Calu3 (cell line): ENCODE results near the gene XYLB. TPM values are rescaled to one million over a fixed set of nuclear protein-coding genes. Genes with fewer than 3 reads are reported as not detected.

Experiments
- BruUV-seq: library from RNA; stranded (reverse); fragments of 400-500 nt; replicated peaks from 2 replicates; lab custom pipeline; 2021; lab: Mats Ljungman, UMichigan
- CTCF ChIA-PET: fragments of 300-600 bp; sonication (Branson Sonifier 250); formaldehyde crosslinking; loops from one replicate; lab custom pipeline; 2022; ENCODE audit warnings: antibody characterized with exemption; lab: Charles Lee
- DNase-seq: peaks from one replicate; pipeline ENCODE4 v3.0.0; 2022
- H3K27ac Mint-ChIP-seq: one replicate; pipeline ENCODE4 v1.8.0; 2022; ENCODE audit warnings: mixed read lengths; ENCODE audit not compliant: unreplicated experiment
- H3K27me3 Mint-ChIP-seq: one replicate; pipeline ENCODE4 v1.8.0; 2022; ENCODE audit warnings: mixed read lengths; ENCODE audit not compliant: unreplicated experiment
- H3K36me3 Mint-ChIP-seq: one replicate; pipeline ENCODE4 v1.8.0; 2022; ENCODE audit warnings: mild to moderate bottlenecking, moderate library complexity, mixed read lengths; ENCODE audit not compliant: insufficient read depth, unreplicated experiment
- H3K4me1 Mint-ChIP-seq: one replicate; pipeline ENCODE4 v1.8.0; 2022; ENCODE audit warnings: mild to moderate bottlenecking, low read depth, mixed read lengths; ENCODE audit not compliant: unreplicated experiment
- H3K4me3 Mint-ChIP-seq: one replicate; pipeline ENCODE4 v1.8.0; 2022; ENCODE audit warnings: mild to moderate bottlenecking, low read depth, moderate library complexity, mixed read lengths; ENCODE audit not compliant: unreplicated experiment
- H3K9me3 Mint-ChIP-seq: one replicate; pipeline ENCODE4 v1.8.0; 2022; ENCODE audit warnings: low read depth, mixed read lengths; ENCODE audit not compliant: unreplicated experiment
- intact Hi-C: fragments of 100-400 bp; cut with micrococcal nuclease; formaldehyde crosslinking; loops from one replicate; pipeline ENCODE4 v1.10.0; 2022; ENCODE audit not compliant: unreplicated experiment
- total RNA-seq: library from RNA; stranded (reverse); gene quantifications from 2 replicates; pipeline ENCODE4 v1.2.3, GENCODE V29; 2022
- TF ChIP-seq, protein P1 (sequence below): fragments of 200-600 bp; IDR thresholded peaks from one replicate; pipeline ENCODE4 v1.8.0; 2022; ENCODE audit warnings: antibody characterized with exemption; ENCODE audit not compliant: unreplicated experiment

The XYLB gene
- total RNA-seq, 1 experiment from 2014 or later, result 12.2 TPM

DNA sequence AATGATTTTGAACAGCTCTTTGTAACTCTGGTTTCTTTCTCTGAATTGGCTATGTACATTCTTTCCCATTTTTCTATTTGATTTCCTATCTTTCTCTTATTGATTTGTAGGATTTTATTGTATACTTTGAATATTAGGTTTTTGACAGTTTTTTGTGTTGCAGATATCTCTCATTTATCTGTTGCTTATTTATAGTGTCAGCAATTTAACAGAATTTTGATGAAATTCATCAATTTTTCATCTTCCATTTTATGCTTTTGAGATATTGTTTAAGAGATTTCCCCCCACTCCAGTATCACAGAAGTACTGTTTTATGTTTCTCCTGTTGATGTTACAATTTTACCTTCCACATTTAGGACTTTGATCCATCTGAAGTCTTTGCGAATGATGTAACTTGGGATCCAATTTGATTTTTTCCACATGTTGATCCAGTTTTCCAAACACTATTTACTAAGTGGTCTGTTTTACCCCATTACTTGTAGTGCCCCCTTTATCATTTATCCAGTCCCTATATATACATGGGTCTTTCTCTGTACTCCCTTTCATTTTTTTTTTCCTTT lies 46.1 kb downstream of the XYLB start:
- no peak overlapping the region for H3K27ac Mint-ChIP-seq
- H3K9me3 Mint-ChIP-seq, result no peaks in the 10 kb centered on the region
- CTCF ChIA-PET, result no interaction called here
- no peak for DNase-seq
- intact Hi-C loops, result no loop called here
- H3K4me3 Mint-ChIP-seq, result no peak overlapping the region
- no peaks in the 10 kb centered on the region for H3K4me1 Mint-ChIP-seq
- TF ChIP-seq, protein P1, sequence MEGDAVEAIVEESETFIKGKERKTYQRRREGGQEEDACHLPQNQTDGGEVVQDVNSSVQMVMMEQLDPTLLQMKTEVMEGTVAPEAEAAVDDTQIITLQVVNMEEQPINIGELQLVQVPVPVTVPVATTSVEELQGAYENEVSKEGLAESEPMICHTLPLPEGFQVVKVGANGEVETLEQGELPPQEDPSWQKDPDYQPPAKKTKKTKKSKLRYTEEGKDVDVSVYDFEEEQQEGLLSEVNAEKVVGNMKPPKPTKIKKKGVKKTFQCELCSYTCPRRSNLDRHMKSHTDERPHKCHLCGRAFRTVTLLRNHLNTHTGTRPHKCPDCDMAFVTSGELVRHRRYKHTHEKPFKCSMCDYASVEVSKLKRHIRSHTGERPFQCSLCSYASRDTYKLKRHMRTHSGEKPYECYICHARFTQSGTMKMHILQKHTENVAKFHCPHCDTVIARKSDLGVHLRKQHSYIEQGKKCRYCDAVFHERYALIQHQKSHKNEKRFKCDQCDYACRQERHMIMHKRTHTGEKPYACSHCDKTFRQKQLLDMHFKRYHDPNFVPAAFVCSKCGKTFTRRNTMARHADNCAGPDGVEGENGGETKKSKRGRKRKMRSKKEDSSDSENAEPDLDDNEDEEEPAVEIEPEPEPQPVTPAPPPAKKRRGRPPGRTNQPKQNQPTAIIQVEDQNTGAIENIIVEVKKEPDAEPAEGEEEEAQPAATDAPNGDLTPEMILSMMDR, result no peak
- BruUV-seq, result no TSS peak
- H3K27me3 Mint-ChIP-seq, result no peaks in the 10 kb centered on the region
- peaks cover 5% of the 10 kb centered on the region for H3K36me3 Mint-ChIP-seq

DNA sequence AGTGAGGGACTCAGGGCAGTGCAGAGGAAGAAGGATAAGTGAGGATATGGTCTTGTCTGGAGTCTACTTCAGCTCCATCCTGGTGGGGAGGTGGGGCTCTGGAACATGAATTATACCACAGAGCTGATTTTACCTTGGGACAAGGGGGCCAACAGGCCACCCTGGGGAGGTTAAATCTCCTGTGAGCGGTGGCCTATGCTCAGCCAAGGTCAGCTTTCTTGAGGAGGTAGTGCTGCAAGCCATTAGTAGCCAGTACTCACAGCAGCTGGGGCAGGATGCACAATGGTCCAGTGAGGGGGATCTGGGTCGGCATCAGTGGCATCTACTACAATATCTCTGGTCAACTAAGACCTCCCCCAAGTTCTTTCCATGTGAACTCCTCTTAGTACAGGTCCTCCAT lies 49.7 kb downstream of the XYLB start:
- CTCF ChIA-PET, result interaction anchor here (1.0 kb wide), 1 partner anchor 9 kb away, joined by 3 read pairs; no protein-coding TSS in a partner anchor
- H3K36me3 Mint-ChIP-seq, result peaks cover 15% of the 10 kb centered on the region
- H3K4me1 Mint-ChIP-seq, result no peaks in the 10 kb centered on the region
- no peaks in the 10 kb centered on the region for H3K9me3 Mint-ChIP-seq
- no peak overlapping the region for H3K4me3 Mint-ChIP-seq
- no TSS peak for BruUV-seq
- TF ChIP-seq, protein P1, result no peak
- intact Hi-C loops, result no loop called here
- no peak overlapping the region for H3K27ac Mint-ChIP-seq
- H3K27me3 Mint-ChIP-seq, result no peaks in the 10 kb centered on the region
- no peak for DNase-seq

GRCh38 chr3:38396861-38397260 lies 50.3 kb downstream of the XYLB start:
- no peak for DNase-seq
- no peaks in the 10 kb centered on the region for H3K27me3 Mint-ChIP-seq
- no peak overlapping the region for H3K27ac Mint-ChIP-seq
- intact Hi-C loops, result no loop called here
- CTCF ChIA-PET, result no interaction called here
- BruUV-seq, result no TSS peak
- no peaks in the 10 kb centered on the region for H3K4me1 Mint-ChIP-seq
- no peaks in the 10 kb centered on the region for H3K9me3 Mint-ChIP-seq
- H3K36me3 Mint-ChIP-seq, result peaks cover 15% of the 10 kb centered on the region
- H3K4me3 Mint-ChIP-seq, result no peak overlapping the region
- TF ChIP-seq, protein P1, result no peak

- no peak overlapping the region for H3K4me3 Mint-ChIP-seq
- no peak overlapping the region for H3K27ac Mint-ChIP-seq
- BruUV-seq, result no TSS peak
- H3K9me3 Mint-ChIP-seq, result no peaks in the 10 kb centered on the region
- CTCF ChIA-PET, result no interaction called here
- H3K36me3 Mint-ChIP-seq, result peaks cover 15% of the 10 kb centered on the region
- DNase-seq, result peak; percentile 5
- TF ChIP-seq, protein P1, result no peak
- intact Hi-C loops, result no loop called here
- H3K4me1 Mint-ChIP-seq, result no peaks in the 10 kb centered on the region
- no peaks in the 10 kb centered on the region for H3K27me3 Mint-ChIP-seq
Measured at GRCh38 chr3:38397320-38397719, 50.7 kb downstream of the XYLB start.
